Choroid plexus epithelial cell (primary cell): ENCODE results near the gene ETV6.

Source experiments
- DNase-seq: peaks from one replicate; pipeline ENCODE4 v3.0.0-alpha.2; 2010; ENCODE audit warnings: low read depth
- H3K4me3 ChIP-seq: 2 replicates; pipeline ENCODE4 v1.5.1; 2011; ENCODE audit warnings: low read depth, mild to moderate bottlenecking, control low read depth, low read length, moderate library complexity
- TF ChIP-seq, protein P1 (sequence below): conservative IDR thresholded peaks from 2 replicates; pipeline ENCODE4 v1.5.1; 2011; ENCODE audit warnings: low read depth, mild to moderate bottlenecking, control low read depth, inconsistent platforms, low read length, moderate library complexity

ETV6 gene

DNA sequence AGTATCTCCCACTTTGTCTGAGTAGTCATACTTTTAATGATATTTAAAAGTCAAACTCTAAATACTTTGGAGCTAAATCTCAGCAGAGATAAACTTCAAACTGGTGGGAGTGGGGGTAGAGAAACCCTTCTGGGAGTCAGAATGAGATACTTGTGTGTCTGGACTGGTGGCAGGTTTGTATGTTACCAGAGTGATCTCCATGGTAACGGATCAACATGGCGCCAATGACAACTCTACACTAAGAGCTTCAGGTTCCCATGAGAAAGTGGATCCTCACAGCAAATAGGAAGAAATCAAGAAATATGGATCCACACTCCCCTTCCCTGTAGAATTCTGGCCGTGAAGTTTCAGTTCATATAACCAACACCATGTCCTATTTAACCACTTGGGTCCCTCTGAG lies 121.9 kb downstream of the ETV6 start:
- peak; percentile 73 for DNase-seq
- H3K4me3 ChIP-seq: no peak overlapping the region
- TF ChIP-seq, protein P1, sequence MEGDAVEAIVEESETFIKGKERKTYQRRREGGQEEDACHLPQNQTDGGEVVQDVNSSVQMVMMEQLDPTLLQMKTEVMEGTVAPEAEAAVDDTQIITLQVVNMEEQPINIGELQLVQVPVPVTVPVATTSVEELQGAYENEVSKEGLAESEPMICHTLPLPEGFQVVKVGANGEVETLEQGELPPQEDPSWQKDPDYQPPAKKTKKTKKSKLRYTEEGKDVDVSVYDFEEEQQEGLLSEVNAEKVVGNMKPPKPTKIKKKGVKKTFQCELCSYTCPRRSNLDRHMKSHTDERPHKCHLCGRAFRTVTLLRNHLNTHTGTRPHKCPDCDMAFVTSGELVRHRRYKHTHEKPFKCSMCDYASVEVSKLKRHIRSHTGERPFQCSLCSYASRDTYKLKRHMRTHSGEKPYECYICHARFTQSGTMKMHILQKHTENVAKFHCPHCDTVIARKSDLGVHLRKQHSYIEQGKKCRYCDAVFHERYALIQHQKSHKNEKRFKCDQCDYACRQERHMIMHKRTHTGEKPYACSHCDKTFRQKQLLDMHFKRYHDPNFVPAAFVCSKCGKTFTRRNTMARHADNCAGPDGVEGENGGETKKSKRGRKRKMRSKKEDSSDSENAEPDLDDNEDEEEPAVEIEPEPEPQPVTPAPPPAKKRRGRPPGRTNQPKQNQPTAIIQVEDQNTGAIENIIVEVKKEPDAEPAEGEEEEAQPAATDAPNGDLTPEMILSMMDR: no peak

DNA sequence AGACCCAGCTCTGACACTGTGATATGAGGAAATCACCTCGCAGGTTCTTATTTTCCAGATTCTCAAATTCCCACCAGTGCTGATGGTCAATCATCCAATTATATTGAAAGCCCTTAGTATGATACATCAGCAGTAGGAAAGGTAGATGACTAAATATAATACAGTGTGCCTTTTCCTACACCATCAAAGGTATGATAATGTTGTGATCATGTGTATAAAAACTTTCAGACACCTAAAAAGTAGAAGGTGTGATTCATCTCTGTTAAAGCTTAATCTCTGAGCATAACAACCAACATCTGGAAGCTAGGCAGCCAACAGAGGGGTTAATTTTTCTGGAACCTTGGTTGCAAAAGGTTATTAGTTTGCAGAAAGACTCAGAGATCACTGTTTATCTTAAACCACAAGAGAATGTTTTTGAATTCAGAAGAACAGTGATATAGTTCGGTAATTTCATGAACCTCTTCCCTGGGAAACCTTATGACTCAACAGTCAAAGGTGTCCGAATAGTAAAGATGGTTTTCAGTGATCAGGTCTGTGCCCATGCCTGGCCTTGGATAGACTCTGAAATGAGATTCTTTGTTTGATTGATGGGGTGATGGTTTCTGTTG lies 122.5 kb downstream of the ETV6 start:
- TF ChIP-seq, protein P1: no peak
- DNase-seq: peak; percentile 72
- H3K4me3 ChIP-seq: no peak overlapping the region

GRCh38 chr12:11773889-11774677 lies 124.6 kb downstream of the ETV6 start:
- no peak for DNase-seq
- H3K4me3 ChIP-seq: no peak overlapping the region
- TF ChIP-seq, protein P1: no peak

DNA sequence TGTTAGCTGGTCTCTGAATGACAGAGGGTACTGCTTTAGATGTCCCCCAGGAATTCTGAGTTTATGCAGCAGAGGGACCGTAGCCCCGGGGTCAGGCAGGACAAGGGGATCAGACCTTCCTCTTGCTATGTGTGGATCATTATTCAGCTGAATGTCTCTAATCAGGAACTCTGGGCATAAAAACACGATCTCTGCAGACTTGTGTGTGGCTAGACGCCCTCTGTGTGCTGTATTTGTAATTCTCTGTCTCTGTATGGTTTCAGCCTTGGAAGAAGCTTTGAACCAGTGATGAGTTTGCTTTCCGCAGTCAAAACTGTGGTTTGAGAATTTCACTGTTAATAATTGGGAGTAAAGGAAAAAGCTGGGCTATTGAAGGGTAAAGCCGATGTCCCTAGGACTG lies 125.3 kb downstream of the ETV6 start:
- H3K4me3 ChIP-seq: no peak overlapping the region
- no peak for DNase-seq
- TF ChIP-seq, protein P1: no peak

DNA sequence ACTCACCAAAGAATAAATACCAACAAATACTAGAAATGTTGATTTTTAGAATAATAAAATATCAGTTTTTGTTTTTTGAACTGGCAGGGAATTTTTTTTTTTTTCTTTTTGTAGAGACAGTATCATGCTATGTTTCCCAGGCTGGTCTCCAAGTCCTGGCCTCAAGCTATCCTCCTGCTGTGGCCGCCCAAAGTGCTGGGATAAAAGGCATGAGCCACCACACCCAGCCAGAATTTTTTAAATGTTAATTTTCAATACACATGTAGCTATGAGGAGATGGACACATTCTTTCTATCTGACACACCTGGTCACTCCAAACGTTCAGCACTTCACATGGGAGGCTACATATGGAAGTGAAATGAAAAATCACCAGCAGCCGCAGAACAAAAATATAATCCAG lies 126.8 kb downstream of the ETV6 start:
- TF ChIP-seq, protein P1: no peak
- no peak for DNase-seq
- no peak overlapping the region for H3K4me3 ChIP-seq

DNA sequence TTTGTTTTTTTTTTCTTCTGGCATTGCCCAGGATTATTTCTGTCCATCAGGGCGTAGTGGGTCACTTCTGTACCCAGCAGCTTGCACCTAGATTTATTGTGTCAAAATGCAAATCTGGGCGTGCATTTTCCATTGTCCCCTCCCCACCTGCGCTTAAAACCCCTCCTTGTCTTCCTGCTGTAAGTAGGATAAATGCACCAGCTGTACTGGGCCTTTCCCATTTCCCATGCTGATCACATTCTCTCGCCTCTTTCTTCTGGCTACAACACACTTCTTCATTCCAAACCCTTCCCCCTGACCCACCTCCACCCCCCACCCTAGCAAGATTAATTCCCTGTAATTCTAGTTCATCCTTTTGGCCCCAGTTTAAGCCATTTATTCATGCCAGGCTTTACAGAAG lies 128.0 kb downstream of the ETV6 start:
- TF ChIP-seq, protein P1: no peak
- DNase-seq: no peak
- H3K4me3 ChIP-seq: no peak overlapping the region

- no peak for DNase-seq
- no peak overlapping the region for H3K4me3 ChIP-seq
- TF ChIP-seq, protein P1: no peak
Observed at GRCh38 chr12:11777962-11778361, 128.5 kb downstream of the ETV6 start.
